Liver (tissue), 3 donors: ENCODE data around the gene RPS6KA2.

ENCODE experiments used
- EGR1 ChIP-seq, 2 donors: IDR thresholded peaks; 2 replicates each; pipeline ENCODE4 v1.6.1; 2016 to 2018; ENCODE audit warnings: antibody characterized with exemption in 2 of 2, low read depth in 2 of 2
- FOXA1 ChIP-seq: IDR thresholded peaks from 2 replicates; pipeline ENCODE4 v1.6.1; 2016; ENCODE audit warnings: antibody characterized with exemption
- GABPA ChIP-seq, 2 donors: IDR thresholded peaks in 1 of 2; conservative IDR thresholded peaks in 1 of 2; 2 replicates each; pipeline ENCODE4 v1.6.1; 2016; ENCODE audit warnings: antibody characterized with exemption in 2 of 2, mild to moderate bottlenecking in 1 of 2, moderate library complexity in 1 of 2
- HNF4G ChIP-seq: IDR thresholded peaks from 2 replicates; pipeline ENCODE4 v1.6.1; 2016; ENCODE audit warnings: antibody characterized with exemption
- MAX ChIP-seq: IDR thresholded peaks from 2 replicates; pipeline ENCODE4 v1.6.1; 2016; ENCODE audit warnings: antibody characterized with exemption
- RAD21 ChIP-seq, 2 donors: IDR thresholded peaks; 2 replicates each; pipeline ENCODE4 v1.6.1; 2016; ENCODE audit warnings: antibody characterized with exemption in 2 of 2, mild to moderate bottlenecking in 2 of 2
- REST ChIP-seq: IDR thresholded peaks from 2 replicates; pipeline ENCODE4 v1.6.1; 2016; ENCODE audit warnings: antibody characterized with exemption, mild to moderate bottlenecking
- SP1 ChIP-seq: IDR thresholded peaks from 2 replicates; pipeline ENCODE4 v1.6.1; 2018; ENCODE audit warnings: antibody characterized with exemption, mild to moderate bottlenecking
- TF ChIP-seq, protein P1 (sequence below): fragments of 150-350 bp; IDR thresholded peaks from 2 replicates; pipeline ENCODE4 v1.5.1; 2017; ENCODE audit warnings: improper control_type of control experiment, low read depth, low read length; ENCODE audit not compliant: missing input control
- TF ChIP-seq, protein P2 (sequence below): IDR thresholded peaks from 2 replicates; pipeline ENCODE4 v1.6.1; 2016; ENCODE audit warnings: antibody characterized with exemption
- donor health status: healthy.
- donor health status: healthy.

GRCh38 chr6:166534658-166535406 is 92.2 kb downstream of the RPS6KA2 start:
- TF ChIP-seq, protein P1, sequence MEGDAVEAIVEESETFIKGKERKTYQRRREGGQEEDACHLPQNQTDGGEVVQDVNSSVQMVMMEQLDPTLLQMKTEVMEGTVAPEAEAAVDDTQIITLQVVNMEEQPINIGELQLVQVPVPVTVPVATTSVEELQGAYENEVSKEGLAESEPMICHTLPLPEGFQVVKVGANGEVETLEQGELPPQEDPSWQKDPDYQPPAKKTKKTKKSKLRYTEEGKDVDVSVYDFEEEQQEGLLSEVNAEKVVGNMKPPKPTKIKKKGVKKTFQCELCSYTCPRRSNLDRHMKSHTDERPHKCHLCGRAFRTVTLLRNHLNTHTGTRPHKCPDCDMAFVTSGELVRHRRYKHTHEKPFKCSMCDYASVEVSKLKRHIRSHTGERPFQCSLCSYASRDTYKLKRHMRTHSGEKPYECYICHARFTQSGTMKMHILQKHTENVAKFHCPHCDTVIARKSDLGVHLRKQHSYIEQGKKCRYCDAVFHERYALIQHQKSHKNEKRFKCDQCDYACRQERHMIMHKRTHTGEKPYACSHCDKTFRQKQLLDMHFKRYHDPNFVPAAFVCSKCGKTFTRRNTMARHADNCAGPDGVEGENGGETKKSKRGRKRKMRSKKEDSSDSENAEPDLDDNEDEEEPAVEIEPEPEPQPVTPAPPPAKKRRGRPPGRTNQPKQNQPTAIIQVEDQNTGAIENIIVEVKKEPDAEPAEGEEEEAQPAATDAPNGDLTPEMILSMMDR = no peak
- TF ChIP-seq EGR1 (IDR thresholded peaks at IDR 0.05; ENCODE audit: low read depth in 2 of 2) (no peak), RAD21 (IDR thresholded peaks at IDR 0.05) (no peak), FOXA1 (no peak), REST (no peak), MAX (no peak), SP1 (no peak), GABPA (IDR thresholded peaks at IDR 0.05 in 1 of 2, conservative IDR thresholded peaks at IDR 0.05 in 1 of 2) (no peak), HNF4G (no peak)
- TF ChIP-seq, protein P2, sequence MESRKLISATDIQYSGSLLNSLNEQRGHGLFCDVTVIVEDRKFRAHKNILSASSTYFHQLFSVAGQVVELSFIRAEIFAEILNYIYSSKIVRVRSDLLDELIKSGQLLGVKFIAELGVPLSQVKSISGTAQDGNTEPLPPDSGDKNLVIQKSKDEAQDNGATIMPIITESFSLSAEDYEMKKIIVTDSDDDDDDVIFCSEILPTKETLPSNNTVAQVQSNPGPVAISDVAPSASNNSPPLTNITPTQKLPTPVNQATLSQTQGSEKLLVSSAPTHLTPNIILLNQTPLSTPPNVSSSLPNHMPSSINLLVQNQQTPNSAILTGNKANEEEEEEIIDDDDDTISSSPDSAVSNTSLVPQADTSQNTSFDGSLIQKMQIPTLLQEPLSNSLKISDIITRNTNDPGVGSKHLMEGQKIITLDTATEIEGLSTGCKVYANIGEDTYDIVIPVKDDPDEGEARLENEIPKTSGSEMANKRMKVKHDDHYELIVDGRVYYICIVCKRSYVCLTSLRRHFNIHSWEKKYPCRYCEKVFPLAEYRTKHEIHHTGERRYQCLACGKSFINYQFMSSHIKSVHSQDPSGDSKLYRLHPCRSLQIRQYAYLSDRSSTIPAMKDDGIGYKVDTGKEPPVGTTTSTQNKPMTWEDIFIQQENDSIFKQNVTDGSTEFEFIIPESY = no peak
